ENCODE data around the gene LRRTM2.

GRCh38 chr5:138872841-138873465 lies 2.2 kb downstream of the LRRTM2 start:
- TF ChIP-seq POLR2AphosphoS5 (IDR thresholded peaks at IDR 0.05; ENCODE audit: low read depth, low read length) (no peak), POLR2A (IDR thresholded peaks at IDR 0.05; ENCODE audit: low read depth, low read length) (no peak), TAF1 (IDR thresholded peaks at IDR 0.05; ENCODE audit: low read depth, low read length) (no peak)
